ENCODE data around the gene FMNL2.

Gene FMNL2

GRCh38 chr2:152488075-152488474 lies 153.1 kb downstream of the FMNL2 start:
- no peak overlapping the region for H3K4me3 ChIP-seq (ENCODE audit: low read depth, low read length)
- ChIA-PET CTCF (interaction anchor here (0.9 kb wide), 1 partner anchor 130 kb away, joined by 3 read pairs; no protein-coding TSS in a partner anchor), POLR2A (no interaction called here)
- no peak for TF ChIP-seq CTCF (IDR thresholded peaks at IDR 0.05; ENCODE audit: insufficient read depth, low read length, missing control alignments)
- DNase-seq (ENCODE audit: low read depth, low spot score), result no peak

DNA sequence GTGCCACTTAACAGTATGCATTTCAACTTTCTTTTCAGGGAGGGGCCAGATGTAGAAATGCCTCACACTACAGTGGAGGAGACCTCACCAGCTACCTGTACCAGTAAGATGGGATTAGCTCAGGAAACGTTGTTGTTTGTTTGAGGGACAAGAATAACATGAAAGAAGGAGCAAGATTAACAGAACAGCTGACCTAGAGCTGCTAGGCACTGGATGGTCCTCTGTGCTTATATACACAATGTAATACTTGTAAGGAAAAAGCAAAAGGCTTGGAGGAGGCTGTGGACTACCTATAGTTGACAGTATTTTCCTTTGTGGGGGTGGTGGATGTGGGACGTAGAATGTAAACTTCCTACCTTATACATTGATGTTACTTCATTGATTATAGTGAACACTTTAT lies 154.4 kb downstream of the FMNL2 start:
- DNase-seq (ENCODE audit: low read depth, low spot score), result no peak
- ChIA-PET POLR2A (no interaction called here), CTCF (interaction anchor here (0.9 kb wide), 1 partner anchor 129 kb away, joined by 3 read pairs; no protein-coding TSS in a partner anchor)
- TF ChIP-seq CTCF (IDR thresholded peaks at IDR 0.05; ENCODE audit: insufficient read depth, low read length, missing control alignments), result no peak
- no peak overlapping the region for H3K4me3 ChIP-seq (ENCODE audit: low read depth, low read length)

- H3K4me3 ChIP-seq (ENCODE audit: low read depth, low read length), result no peak overlapping the region
- ChIA-PET CTCF (interaction anchor here (1.2 to 1.4 kb wide), 2 partner anchors 9 to 24 kb away, joined by 3 read pairs; no protein-coding TSS in a partner anchor), POLR2A (no interaction called here)
- TF ChIP-seq CTCF (IDR thresholded peaks at IDR 0.05; ENCODE audit: insufficient read depth, low read length, missing control alignments), result no peak
- DNase-seq (ENCODE audit: low read depth, low spot score), result no peak
These were observed 155.9 kb downstream of the FMNL2 start for GRCh38 chr2:152490686-152491455.

DNA sequence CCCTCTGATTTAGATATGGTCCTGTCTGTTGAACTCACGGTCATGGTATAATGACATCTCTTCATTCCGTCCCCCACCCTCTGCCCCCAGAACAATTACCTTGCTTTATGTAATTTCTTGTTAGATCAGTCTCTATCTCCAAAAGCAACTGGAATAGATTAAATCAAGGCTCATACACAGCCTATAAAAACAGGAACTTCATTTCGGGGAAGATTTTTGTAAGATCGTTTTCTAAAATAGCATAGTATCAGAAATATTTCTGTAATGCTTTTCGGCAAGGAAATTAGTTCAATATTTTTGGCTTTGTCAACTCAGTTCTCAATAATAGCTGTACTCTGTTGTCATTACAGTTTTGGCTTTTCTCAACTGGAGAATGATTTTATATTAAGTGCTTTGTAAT lies 157.2 kb downstream of the FMNL2 start:
- CTCF ChIA-PET, result no interaction called here
- POLR2A ChIA-PET, result no interaction called here
- DNase-seq (ENCODE audit: low read depth, low spot score), result no peak
- no peak for TF ChIP-seq CTCF (IDR thresholded peaks at IDR 0.05; ENCODE audit: insufficient read depth, low read length, missing control alignments)
- H3K4me3 ChIP-seq (ENCODE audit: low read depth, low read length), result no peak overlapping the region

DNA sequence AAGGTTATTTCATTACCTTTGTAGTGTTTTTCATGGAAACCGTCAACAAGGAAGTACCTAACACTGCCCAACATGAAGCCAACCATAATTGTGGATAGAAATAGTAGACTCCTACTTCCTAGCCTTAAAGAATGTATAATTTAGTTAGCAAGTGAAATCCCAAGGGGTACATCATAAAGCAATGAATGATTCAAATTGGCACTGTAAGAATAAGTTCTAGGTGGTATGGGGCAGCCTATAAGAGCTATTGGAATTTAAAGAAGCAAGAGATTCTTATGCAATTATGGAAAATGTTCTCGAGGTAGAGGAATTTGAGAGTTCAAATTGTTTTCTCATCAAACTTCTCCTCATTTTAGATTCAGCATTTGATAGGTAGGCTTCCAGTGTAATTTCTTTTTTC lies 157.9 kb downstream of the FMNL2 start:
- DNase-seq (ENCODE audit: low read depth, low spot score), result no peak
- POLR2A ChIA-PET, result no interaction called here

GRCh38 chr2:152493417-152493816 lies 158.4 kb downstream of the FMNL2 start:
- ChIA-PET CTCF (no interaction called here), POLR2A (no interaction called here)
- DNase-seq (ENCODE audit: low read depth, low spot score), result no peak
- TF ChIP-seq CTCF (IDR thresholded peaks at IDR 0.05; ENCODE audit: insufficient read depth, low read length, missing control alignments), result no peak
- no peak overlapping the region for H3K4me3 ChIP-seq (ENCODE audit: low read depth, low read length)

More for the DNA sequence above, 157.9 kb downstream of the FMNL2 start:
- TF ChIP-seq CTCF (IDR thresholded peaks at IDR 0.05; ENCODE audit: insufficient read depth, low read length, missing control alignments), result no peak
- no peak overlapping the region for H3K4me3 ChIP-seq (ENCODE audit: low read depth, low read length)
- CTCF ChIA-PET, result no interaction called here

Measured in AG04449 (cell line).